Left lung (tissue), 10 donors: ENCODE data around the gene RXFP1. TPM values are rescaled to one million over a fixed set of nuclear protein-coding genes. Genes with fewer than 3 reads are reported as not detected.

Experiments
- ATAC-seq: fragments of 200-7000 bp; cut with Tn5 transposase; one replicate; pipeline ENCODE4 v1.9.1; 2020; ENCODE audit warnings: moderate library complexity
- DNase-seq, 4 donors: peaks; one replicate each; pipeline ENCODE4 v3.0.0-alpha.2; 2013 to 2020
- H3K27ac ChIP-seq, 2 donors: fragments of 200-600 bp; sonication (generic) in 1 of 2; one replicate each; pipeline versions ENCODE4 v1.5.0 to v1.8.0; 2020 to 2021
- H3K27me3 ChIP-seq, 2 donors: fragments of 200-600 bp; sonication (generic) in 1 of 2; one replicate each; pipeline versions ENCODE4 v1.5.0 to v1.8.0; 2020 to 2021
- H3K36me3 ChIP-seq, 2 donors: fragments of 200-600 bp; sonication (generic) in 1 of 2; one replicate each; pipeline versions ENCODE4 v1.5.0 to v1.8.0; 2020 to 2021
- H3K4me1 ChIP-seq, 2 donors: fragments of 200-600 bp; one replicate each; pipeline ENCODE4 v1.8.0; 2021
- H3K4me3 ChIP-seq, 2 donors: fragments of 200-600 bp; sonication (generic) in 1 of 2; one replicate each; pipeline versions ENCODE4 v1.5.0 to v1.8.0; 2020 to 2021; ENCODE audit warnings: mild to moderate bottlenecking in 1 of 2
- H3K9me3 ChIP-seq, 2 donors: fragments of 200-600 bp; sonication (generic) in 1 of 2; one replicate each; pipeline versions ENCODE4 v1.5.0 to v1.8.0; 2020 to 2021
- CTCF ChIP-seq, 2 donors: fragments of 200-600 bp; sonication (generic) in 1 of 2; IDR thresholded peaks; one replicate each; pipeline versions ENCODE4 v1.5.0 to v1.8.0; 2021; ENCODE audit warnings: antibody characterized with exemption in 2 of 2
- intact Hi-C, 2 donors: fragments of 100-400 bp; cut with DNase I; formaldehyde crosslinking; loops; one replicate each; pipeline versions ENCODE4 v1.11.2 to v1.14.2; 2022
- polyA plus RNA-seq, 6 donors: library from polyadenylated mRNA; unstranded; fragments of 120-200 nt; gene quantifications; one replicate each; pipeline ENCODE4 v1.2.1, GENCODE V29; 2013; ENCODE audit not compliant: insufficient read length in 6 of 6
- total RNA-seq, 2 donors: library from RNA; stranded (reverse); fragmentation: NEBNext Ultra II Directional; extraction: Animal tissue kit (Norgen Biotek cat#: 25700); gene quantifications; one replicate each; pipeline ENCODE4 v1.2.1, GENCODE V29; 2021
- donor health status: DM: no; HTN: yes; CAD: no.
- donor health status: DM: no; HTN: no; CAD: no.

The RXFP1 gene
- total and polyA plus RNA-seq, 8 donors = 2.7 to 10.2 (median 7.4) TPM

DNA sequence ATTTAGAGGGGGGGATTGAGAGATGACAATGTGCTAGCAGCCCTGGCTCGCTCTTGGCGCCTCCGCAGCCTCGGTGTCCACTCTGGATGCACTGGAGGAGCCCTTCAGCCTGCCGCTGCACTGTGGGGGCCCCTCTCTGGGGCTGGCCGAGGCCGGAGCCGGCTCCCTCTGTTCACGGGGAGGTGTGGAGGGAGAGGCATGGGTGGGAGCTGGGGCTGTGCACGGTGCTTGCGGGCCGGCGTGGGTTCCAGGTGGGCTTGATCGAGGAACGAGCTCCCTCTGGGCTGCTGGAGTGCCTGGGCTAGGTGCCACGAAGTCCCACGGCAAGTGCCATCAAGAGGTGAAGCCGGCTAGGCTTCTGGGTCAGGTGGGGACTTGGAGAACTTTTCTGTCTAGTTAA lies 143.1 kb downstream of the RXFP1 start:
- Histone ChIP-seq H3K27me3 (no peaks in the 10 kb centered on the region), H3K4me1 (peaks cover 0 to 11% of the 10 kb centered on the region in 2 donors), H3K36me3 (no peaks in the 10 kb centered on the region), H3K9me3 (no peaks in the 10 kb centered on the region), H3K4me3 (no peak overlapping the region), H3K27ac (no peak overlapping the region)
- ATAC-seq = no peak
- intact Hi-C loops = no loop called here
- peak in 1 of 4 donors; percentile 82 for DNase-seq
- no peak for TF ChIP-seq CTCF (IDR thresholded peaks at IDR 0.05)

GRCh38 chr4:158666892-158667291 lies 145.2 kb downstream of the RXFP1 start:
- ATAC-seq = no peak
- TF ChIP-seq CTCF (IDR thresholded peaks at IDR 0.05) = no peak
- intact Hi-C loops = no loop called here

DNA sequence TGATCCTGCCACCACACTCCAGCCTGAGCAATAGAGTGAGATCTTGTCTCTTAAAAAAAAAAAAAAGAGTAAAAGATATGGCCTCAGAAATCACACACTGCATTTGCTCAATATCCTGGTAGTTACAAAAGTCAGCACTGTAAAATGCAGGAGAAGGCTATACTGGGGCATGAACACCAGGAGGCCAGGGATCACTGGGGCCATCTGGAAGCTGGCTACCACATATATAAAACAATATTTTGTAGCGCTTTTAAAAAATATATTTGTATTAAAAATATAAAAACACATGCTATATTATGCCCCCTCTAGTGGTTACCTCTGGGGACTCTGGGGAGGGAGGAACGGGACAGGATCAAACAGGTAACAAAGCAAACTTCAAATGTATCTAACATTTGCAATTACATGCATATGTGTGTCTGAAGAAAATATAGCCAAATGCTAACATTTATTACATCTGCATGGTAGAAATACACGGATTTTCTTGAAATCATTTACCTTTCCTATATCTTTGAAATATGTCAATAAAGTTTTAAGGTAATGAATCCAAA lies 146.0 kb downstream of the RXFP1 start:
- Histone ChIP-seq H3K36me3 (no peaks in the 10 kb centered on the region), H3K27me3 (no peaks in the 10 kb centered on the region), H3K4me1 (peaks cover 3 to 24% of the 10 kb centered on the region in 2 donors), H3K27ac (no peak overlapping the region), H3K9me3 (no peaks in the 10 kb centered on the region), H3K4me3 (no peak overlapping the region)
- intact Hi-C loops = no loop called here
- no peak for DNase-seq
- TF ChIP-seq CTCF (IDR thresholded peaks at IDR 0.05) = peak; percentile 32 to 33
- no peak for ATAC-seq

More at GRCh38 chr4:158666892-158667291, 145.2 kb downstream of the RXFP1 start:
- Histone ChIP-seq H3K4me1 (peaks cover 3 to 20% of the 10 kb centered on the region in 2 donors), H3K27me3 (no peaks in the 10 kb centered on the region), H3K4me3 (no peak overlapping the region), H3K9me3 (no peaks in the 10 kb centered on the region), H3K36me3 (no peaks in the 10 kb centered on the region), H3K27ac (no peak overlapping the region)
- DNase-seq = no peak

DNA sequence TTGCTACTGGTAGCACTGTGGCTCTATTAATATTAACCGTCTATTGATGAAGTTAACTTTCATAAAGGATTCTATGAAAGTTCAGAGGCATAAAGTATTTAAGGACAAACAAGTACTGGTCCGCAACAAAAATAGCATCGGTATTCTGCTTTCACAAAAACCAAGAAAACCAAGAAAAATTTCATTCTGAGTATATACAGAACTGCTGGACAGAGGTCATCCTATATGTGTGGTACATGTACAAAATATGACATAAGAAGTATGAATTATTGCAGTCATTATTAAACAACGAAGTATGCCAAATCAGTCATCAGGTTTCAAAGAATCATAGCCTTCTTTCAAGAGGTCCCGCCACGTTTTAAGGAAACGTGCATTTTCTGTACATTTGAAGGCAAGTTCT lies 147.6 kb downstream of the RXFP1 start:
- no peak for ATAC-seq
- intact Hi-C loops = no loop called here
- no peak overlapping the region for H3K27ac ChIP-seq

More for the DNA sequence above, 147.6 kb downstream of the RXFP1 start:
- H3K36me3 ChIP-seq = no peaks in the 10 kb centered on the region
- no peak for DNase-seq
- H3K4me3 ChIP-seq = no peak overlapping the region
- no peak for TF ChIP-seq CTCF (IDR thresholded peaks at IDR 0.05)
- peaks cover 8 to 21% of the 10 kb centered on the region in 2 donors for H3K4me1 ChIP-seq
- H3K9me3 ChIP-seq = no peaks in the 10 kb centered on the region
- no peaks in the 10 kb centered on the region for H3K27me3 ChIP-seq
